Colon (tissue), 2 donors: ENCODE results near the gene BRSK2.

Experiments used
- FAIRE-seq: peaks from 2 replicates; lab custom pipeline; 2012; peaks lifted over from hg19 to GRCh38; lab: Jason Lieb, UNC
- donor health status: control.
- donor health status: control.

The BRSK2 gene

DNA sequence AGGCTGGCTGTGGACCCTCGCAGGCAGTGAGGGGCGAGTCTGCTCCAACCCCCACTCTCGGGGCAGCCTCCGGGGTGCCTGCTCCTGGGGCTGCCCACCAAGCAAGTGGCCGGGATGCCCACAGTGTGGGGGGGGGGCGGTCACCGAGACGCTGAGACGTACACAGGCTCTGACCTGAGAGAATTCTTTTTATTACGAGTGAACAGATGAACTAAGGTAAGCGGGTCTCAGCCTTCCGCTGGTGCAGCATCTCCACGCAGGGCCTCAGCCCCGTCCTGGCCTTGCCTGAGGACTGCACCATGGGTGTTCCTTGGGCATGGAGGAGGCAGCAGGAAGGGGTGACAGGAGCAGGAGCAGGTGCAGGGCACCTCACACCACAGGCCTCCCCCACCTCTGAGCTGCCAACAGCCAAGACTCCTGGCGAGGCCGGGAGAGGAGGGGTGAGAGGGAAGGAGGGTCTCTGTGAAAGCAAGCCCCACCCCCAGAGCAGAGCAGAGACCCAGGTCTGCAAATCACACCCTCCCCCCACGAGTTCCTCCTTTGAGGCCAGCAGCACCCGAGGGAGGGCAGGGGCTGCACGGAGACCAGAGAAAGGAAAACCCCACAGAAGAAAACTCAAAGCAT, 79.7 kb downstream of the BRSK2 start:
- no peak for FAIRE-seq

- no peak for FAIRE-seq
Observed at GRCh38 chr11:1469911-1470680, 80.4 kb downstream of the BRSK2 start.

- FAIRE-seq: no peak
Observed at GRCh38 chr11:1470681-1471611, 81.2 kb downstream of the BRSK2 start.

- no peak for FAIRE-seq
Observed at GRCh38 chr11:1471736-1472135, 82.0 kb downstream of the BRSK2 start.

- no peak for FAIRE-seq
Observed at GRCh38 chr11:1472180-1473005, 82.7 kb downstream of the BRSK2 start.

DNA sequence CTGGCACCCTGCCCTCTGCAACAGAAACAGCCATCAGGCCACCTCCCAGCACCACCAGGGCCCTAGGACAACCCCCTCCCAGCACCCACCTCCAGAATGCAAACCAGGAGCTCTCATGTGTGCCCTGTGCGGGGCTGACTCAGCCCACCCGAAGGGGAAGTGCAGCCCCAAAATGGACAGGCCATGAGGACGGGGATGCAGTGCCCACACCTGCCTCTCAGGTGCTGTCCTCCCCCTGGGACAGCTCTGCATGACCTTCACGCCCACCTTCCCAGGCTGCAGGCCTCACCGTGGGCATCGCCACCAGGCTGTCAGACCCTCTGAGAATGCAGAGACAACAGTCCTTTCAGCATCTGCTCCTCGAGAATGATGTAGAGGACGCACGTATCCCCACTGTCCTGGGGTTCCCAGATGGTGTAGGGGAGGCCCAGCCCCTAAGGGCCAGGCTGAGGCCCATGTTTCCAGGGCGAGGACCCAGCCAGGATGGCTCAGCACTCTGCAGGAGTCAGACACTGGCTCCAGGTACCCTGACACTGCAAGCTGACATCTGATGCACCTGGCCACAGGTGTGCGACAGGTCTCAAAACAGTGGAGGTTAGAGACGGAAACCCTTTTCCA, 83.4 kb downstream of the BRSK2 start:
- no peak for FAIRE-seq

GRCh38 chr11:1473786-1474185, 84.1 kb downstream of the BRSK2 start:
- no peak for FAIRE-seq

GRCh38 chr11:1475841-1476240, 86.1 kb downstream of the BRSK2 start:
- FAIRE-seq: no peak

- FAIRE-seq: no peak
Observed at GRCh38 chr11:1476940-1477736, 87.4 kb downstream of the BRSK2 start.

GRCh38 chr11:1478011-1478410, 88.3 kb downstream of the BRSK2 start:
- FAIRE-seq: no peak

DNA sequence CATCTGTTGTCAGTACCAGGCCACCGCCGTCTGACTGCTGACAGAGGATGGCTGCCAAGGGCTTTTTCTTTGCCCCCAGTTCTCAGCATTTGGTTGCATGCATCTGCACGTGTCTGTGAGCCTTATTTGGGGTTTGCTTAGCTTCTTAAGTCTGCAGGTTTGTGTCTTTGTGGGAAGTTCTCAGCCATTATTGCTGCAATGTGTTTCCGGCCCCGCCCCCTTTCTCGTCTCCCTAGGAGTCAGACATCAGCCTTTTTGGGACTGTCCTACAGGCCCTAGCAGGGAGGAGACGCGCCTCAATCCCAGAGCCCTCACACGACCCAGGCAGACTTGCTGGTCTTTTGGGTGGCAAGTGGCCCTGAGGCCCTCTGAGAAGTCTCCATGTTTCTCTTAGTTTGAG, 88.8 kb downstream of the BRSK2 start:
- FAIRE-seq: no peak

GRCh38 chr11:1479006-1479677, 89.4 kb downstream of the BRSK2 start:
- no peak for FAIRE-seq

- FAIRE-seq: no peak
Observed at GRCh38 chr11:1479678-1480118, 90.0 kb downstream of the BRSK2 start.

DNA sequence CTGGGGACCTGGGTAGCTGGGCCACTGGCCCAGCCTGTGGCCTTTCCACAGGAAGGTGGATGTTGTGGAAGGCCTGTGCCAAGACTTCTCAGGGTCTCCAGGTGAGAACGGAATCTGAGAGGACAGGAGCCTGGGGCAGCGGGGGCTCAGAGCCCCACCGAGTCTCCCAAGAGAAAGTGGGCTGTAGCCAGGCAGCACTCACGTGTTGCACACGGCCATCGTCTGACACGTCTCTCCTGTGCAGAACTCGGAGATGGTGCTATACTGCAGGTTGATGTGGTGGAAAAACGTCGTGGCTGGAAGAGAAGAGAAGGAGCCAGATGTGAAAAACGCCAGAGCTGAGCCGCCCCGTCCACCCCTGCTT, 90.4 kb downstream of the BRSK2 start:
- no peak for FAIRE-seq

- FAIRE-seq: no peak
Observed at GRCh38 chr11:1480555-1481482, 91.1 kb downstream of the BRSK2 start.

DNA sequence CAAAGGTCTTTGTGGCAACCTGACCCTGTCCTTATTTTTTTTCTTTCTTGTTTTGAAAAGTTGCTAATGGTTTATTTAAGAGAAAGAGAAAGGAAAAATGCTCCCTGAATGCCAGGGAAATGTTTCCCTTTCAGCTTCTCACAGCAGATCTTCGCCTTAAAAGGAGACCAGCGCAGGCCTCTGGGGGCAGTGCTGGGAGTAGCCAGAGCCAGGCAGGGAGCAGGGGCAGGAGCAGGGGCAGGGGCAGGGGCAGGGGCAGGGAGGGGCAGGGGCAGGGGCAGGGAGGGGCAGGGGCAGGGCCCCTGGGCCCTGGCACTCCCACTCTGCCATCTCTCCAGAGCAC, 91.7 kb downstream of the BRSK2 start:
- FAIRE-seq: no peak

GRCh38 chr11:1481861-1482441, 92.2 kb downstream of the BRSK2 start:
- no peak for FAIRE-seq

DNA sequence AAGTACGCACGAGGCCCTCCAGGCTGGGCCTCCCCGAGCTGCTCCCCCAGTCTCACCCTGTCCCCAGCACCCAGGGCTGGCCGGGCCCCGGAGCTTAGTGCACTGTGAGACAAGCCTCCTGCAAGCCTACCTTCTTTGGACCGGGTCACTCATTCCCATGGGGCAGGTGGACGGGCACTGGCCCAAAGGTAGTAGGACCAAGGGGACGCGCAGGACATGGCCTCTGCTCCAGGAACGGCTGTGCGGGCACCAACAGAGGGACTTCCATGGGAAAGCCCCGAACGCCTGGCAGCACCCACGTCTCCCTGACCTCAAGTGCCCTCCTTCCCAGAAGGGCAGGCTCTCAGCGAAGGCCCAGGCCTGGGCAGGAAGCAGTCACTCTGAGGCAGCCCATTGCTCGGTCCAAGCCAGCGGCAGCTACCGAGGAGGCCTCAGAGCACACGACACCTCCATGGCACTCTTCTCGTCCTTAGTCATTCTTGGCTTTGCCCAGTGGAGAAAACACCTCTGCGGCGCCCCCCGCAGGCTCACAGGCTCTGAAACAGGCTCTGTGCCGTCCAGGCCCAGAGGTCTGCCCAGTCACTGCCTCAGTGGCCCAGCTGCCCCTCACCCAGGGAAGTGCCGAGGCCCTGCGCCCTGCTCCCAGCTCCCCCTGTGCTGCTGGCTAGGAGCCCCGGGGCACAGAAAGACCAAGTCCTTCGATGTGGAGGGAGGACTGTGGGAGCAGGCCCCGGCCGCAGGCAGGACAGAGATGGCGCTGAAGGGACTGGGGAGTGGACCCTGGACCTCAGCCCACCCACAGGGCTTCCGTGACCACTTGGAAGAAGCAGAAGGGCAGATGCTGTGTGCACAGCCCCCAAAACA, 93.1 kb downstream of the BRSK2 start:
- no peak for FAIRE-seq
